Testis (tissue), 2 donors: ENCODE data around the gene MROH7.

Experiments
- POLR2A ChIP-seq: fragments of 450-650 bp; IDR thresholded peaks from one replicate; pipeline ENCODE4 v1.6.1; 2017; ENCODE audit warnings: antibody characterized with exemption, mild to moderate bottlenecking, moderate library complexity
- TF ChIP-seq, protein P1 (sequence below), 3 experiments: fragments of 450-650 bp in 2 of 3; fragments of 200-600 bp in 1 of 3; sonication (generic) in 1 of 3; IDR thresholded peaks; one replicate each; pipeline ENCODE4 v1.5.1; 2016 to 2019; ENCODE audit warnings: antibody characterized with exemption in 3 of 3, mild to moderate bottlenecking in 2 of 3, moderate library complexity in 1 of 3

DNA sequence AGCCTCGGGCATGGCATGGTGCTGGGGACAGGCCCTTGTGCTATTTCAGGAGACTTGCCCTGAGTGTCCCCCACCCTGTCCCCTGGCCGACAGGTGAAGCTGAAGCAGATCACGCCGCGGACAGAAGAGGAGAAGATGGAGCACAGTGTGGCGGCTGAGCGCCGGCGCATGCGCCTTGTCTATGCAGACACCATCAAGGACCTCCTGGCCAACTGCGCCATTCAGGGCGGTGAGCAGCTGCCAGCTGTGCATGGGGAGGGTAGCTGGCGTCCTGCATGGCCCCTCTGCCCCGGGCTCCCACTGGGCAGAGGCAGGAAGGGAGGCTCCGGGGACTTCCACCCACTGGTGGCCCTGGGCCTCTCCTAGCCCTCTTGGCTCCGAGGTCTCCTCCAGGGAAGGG lies 47.1 kb upstream of the MROH7 start:
- TF ChIP-seq POLR2A, result no peak
- TF ChIP-seq, protein P1, sequence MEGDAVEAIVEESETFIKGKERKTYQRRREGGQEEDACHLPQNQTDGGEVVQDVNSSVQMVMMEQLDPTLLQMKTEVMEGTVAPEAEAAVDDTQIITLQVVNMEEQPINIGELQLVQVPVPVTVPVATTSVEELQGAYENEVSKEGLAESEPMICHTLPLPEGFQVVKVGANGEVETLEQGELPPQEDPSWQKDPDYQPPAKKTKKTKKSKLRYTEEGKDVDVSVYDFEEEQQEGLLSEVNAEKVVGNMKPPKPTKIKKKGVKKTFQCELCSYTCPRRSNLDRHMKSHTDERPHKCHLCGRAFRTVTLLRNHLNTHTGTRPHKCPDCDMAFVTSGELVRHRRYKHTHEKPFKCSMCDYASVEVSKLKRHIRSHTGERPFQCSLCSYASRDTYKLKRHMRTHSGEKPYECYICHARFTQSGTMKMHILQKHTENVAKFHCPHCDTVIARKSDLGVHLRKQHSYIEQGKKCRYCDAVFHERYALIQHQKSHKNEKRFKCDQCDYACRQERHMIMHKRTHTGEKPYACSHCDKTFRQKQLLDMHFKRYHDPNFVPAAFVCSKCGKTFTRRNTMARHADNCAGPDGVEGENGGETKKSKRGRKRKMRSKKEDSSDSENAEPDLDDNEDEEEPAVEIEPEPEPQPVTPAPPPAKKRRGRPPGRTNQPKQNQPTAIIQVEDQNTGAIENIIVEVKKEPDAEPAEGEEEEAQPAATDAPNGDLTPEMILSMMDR (IDR thresholded peaks at IDR 0.05), result no peak
